ENCODE measurements around the gene RNFT2. TPM values are rescaled to one million over a fixed set of nuclear protein-coding genes. Genes with fewer than 3 reads are reported as not detected.

Gene RNFT2
- polyA plus RNA-seq, 2 donors, result 0.09 to 0.28 TPM

DNA sequence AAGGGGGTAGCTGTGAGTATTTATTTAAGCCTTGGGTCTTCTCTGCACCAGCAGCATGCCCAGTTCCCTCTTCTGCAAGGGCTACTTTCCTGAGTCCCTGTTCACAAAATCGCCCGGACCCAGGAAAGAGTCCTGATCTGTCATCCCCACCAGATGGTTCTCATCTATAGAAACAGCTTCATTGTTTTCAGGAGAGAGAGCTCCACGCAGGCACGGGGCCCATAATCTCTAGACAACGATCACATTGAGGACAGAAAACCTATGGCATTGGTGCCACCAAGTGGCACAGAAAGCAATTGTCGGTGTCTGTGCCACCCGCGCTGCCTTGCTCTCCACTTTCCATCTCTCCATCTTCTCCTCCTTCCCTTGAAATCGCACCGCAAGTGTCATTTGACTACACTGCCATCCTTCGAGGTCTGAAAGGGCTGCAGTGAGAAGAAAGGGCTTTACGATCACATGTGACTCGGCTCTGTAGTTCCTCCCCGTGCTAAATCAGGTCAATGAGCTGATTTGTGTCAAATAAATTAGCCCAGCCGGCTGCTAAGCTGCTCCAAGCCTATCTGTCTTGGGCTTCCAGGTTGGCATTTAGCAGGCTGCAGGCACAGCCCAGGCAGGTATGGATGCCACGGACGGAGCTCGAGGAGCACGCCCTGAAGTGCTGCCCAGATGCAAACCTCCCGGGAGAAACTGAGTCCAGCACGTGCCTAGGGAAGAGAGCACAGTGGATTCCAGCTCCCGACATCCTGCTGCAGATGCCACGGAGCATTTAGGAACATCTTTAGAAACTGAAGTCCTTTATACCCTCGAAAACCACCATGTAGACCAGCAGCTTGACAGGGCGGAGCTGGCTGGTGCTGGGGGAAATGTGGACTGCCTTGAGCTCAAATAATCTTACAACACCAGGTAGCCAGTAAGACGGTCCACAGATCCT lies 29.0 kb upstream of the RNFT2 start:
- H3K4me3 ChIP-seq (ENCODE audit: low read depth in 1 of 2, low read length in 2 of 2), result no peak overlapping the region
- no peaks in the 10 kb centered on the region for H3K36me3 ChIP-seq (ENCODE audit: control insufficient read depth in 2 of 2, insufficient read depth in 2 of 2, low read length in 1 of 2)
- 22 to 23% methylated on average over 26 of the region's 26 CpGs for WGBS, 2 donors
- H3K9me3 ChIP-seq (ENCODE audit: control insufficient read depth in 2 of 2, insufficient read depth in 1 of 2, low read depth in 1 of 2, low read length in 1 of 2), result no peaks in the 10 kb centered on the region
- H3K4me1 ChIP-seq (ENCODE audit: control insufficient read depth in 2 of 2, insufficient read depth in 2 of 2, low read length in 1 of 2), result peaks cover 2 to 6% of the 10 kb centered on the region in 2 donors
- H3K27me3 ChIP-seq (ENCODE audit: control insufficient read depth in 1 of 2, insufficient read depth in 2 of 2, low read length in 2 of 2), result no peaks in the 10 kb centered on the region
- no peak overlapping the region for H3K27ac ChIP-seq (ENCODE audit: low read depth in 2 of 2, low read length in 1 of 2)

DNA sequence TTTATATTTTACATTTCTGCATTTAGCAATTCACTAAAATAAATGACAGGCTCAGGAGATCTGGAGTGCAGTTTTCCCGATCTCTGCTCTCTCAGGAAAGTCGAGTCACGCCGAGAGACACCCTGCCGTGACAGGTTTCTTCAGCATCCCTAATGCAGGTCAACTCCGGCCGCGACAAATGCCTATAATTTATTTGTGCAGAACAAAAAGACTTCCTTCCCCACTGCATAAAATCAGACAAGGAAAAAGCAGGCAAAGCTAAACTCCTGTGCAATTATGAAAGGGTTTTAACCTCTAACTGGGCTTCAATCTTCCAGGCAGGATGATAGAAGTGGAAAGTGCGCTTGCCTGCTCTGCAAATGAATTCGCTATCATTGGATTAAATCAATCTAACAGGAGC lies 28.3 kb upstream of the RNFT2 start:
- 75 to 79% methylated on average over 10 of the region's 10 CpGs for WGBS, 2 donors
- H3K36me3 ChIP-seq (ENCODE audit: control insufficient read depth in 2 of 2, insufficient read depth in 2 of 2, low read length in 1 of 2), result no peaks in the 10 kb centered on the region
- H3K27me3 ChIP-seq (ENCODE audit: control insufficient read depth in 1 of 2, insufficient read depth in 2 of 2, low read length in 2 of 2), result no peaks in the 10 kb centered on the region
- H3K27ac ChIP-seq (ENCODE audit: low read depth in 2 of 2, low read length in 1 of 2), result no peak overlapping the region
- H3K4me1 ChIP-seq (ENCODE audit: control insufficient read depth in 2 of 2, insufficient read depth in 2 of 2, low read length in 1 of 2), result peaks cover 2 to 6% of the 10 kb centered on the region in 2 donors
- no peak overlapping the region for H3K4me3 ChIP-seq (ENCODE audit: low read depth in 1 of 2, low read length in 2 of 2)
- H3K9me3 ChIP-seq (ENCODE audit: control insufficient read depth in 2 of 2, insufficient read depth in 1 of 2, low read depth in 1 of 2, low read length in 1 of 2), result no peaks in the 10 kb centered on the region

DNA sequence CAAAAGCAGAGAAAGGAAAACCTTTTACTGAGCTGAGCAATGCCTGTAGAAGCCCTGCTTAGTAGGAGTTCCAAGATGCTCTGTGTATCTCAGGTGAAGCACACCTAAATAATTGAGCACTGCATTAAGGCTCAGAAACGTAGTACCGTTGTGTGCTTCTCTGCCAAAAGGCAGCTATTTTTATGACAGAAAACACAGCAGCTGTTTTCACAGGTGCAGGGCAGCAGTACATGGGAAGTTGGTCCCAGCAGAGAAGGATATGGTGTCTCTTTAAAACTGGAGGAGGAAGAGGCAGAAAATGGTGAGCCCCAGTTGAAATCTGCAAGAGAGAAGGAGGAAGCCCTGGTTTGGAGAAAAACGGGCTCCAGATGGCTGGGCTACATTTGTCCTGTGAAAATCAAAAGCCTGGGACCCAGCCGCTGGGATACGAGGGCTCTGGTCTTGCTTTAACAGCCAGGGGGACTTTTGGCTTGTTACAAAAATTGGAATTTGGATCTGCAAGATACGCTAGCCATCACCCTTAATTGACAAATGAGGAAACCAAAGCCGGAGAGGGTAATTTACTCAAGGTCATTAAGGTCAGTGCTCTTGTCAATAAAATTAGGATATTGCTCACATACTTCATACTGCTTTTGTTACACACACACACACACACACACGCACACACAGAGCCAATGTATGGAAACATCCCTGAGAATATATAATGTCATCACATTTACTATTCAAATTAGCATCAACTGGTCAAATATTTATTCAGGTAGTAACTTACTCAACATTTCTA lies 27.6 kb upstream of the RNFT2 start:
- H3K9me3 ChIP-seq (ENCODE audit: control insufficient read depth in 2 of 2, insufficient read depth in 1 of 2, low read depth in 1 of 2, low read length in 1 of 2), result no peaks in the 10 kb centered on the region
- H3K4me3 ChIP-seq (ENCODE audit: low read depth in 1 of 2, low read length in 2 of 2), result no peak overlapping the region
- H3K4me1 ChIP-seq (ENCODE audit: control insufficient read depth in 2 of 2, insufficient read depth in 2 of 2, low read length in 1 of 2), result peaks cover 2 to 6% of the 10 kb centered on the region in 2 donors
- WGBS, 2 donors, result 52 to 64% methylated on average over 8 of the region's 8 CpGs
- no peaks in the 10 kb centered on the region for H3K36me3 ChIP-seq (ENCODE audit: control insufficient read depth in 2 of 2, insufficient read depth in 2 of 2, low read length in 1 of 2)
- no peaks in the 10 kb centered on the region for H3K27me3 ChIP-seq (ENCODE audit: control insufficient read depth in 1 of 2, insufficient read depth in 2 of 2, low read length in 2 of 2)
- no peak overlapping the region for H3K27ac ChIP-seq (ENCODE audit: low read depth in 2 of 2, low read length in 1 of 2)

DNA sequence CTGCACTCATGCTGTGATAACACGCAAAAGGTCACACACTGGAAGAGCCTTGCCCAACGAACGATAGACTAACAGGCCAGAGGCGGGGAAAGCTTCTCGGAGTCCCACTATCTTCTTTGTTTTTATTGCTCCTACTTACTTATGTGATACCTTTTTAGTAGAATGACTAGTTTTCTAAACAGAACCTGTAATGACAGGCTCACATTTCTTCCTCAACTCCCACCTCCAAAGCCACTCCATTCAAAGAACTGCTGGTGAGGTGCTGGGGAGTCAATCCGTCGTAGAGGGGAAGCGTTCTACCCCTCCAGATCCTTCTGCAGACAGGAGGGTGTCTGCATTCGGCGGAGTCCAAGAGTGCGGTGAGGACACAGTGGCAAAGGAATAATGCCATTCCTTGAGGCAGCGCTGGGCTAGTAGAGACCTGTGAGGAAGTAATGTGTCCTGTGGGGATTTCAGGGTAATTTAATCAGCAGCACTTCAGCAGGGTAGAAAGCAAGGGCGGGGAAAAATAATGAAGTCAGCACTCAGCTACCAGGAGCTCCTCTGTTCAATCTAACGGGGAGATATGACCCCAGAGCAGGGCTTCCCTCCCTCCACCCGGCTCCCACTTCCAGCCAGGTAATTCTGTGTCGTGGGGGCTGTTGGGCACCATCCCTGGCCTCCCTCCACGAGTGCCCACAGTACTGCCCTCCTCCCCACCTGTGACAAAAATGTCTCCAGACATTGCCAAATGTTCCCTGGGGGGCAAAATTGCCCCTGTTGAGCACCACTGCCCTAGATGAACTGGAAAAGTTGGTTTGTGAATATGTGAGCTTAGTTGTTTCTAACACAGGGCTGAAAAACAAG lies 25.4 kb upstream of the RNFT2 start:
- peaks cover 2 to 6% of the 10 kb centered on the region in 2 donors for H3K4me1 ChIP-seq (ENCODE audit: control insufficient read depth in 2 of 2, insufficient read depth in 2 of 2, low read length in 1 of 2)
- peak overlapping the region in 1 of 2 donors; percentile 58 for H3K27ac ChIP-seq (ENCODE audit: low read depth in 2 of 2, low read length in 1 of 2)
- no peaks in the 10 kb centered on the region for H3K27me3 ChIP-seq (ENCODE audit: control insufficient read depth in 1 of 2, insufficient read depth in 2 of 2, low read length in 2 of 2)
- 52 to 64% methylated on average over 17 of the region's 17 CpGs for WGBS, 2 donors
- no peaks in the 10 kb centered on the region for H3K9me3 ChIP-seq (ENCODE audit: control insufficient read depth in 2 of 2, insufficient read depth in 1 of 2, low read depth in 1 of 2, low read length in 1 of 2)
- no peaks in the 10 kb centered on the region for H3K36me3 ChIP-seq (ENCODE audit: control insufficient read depth in 2 of 2, insufficient read depth in 2 of 2, low read length in 1 of 2)
- no peak overlapping the region for H3K4me3 ChIP-seq (ENCODE audit: low read depth in 1 of 2, low read length in 2 of 2)

DNA sequence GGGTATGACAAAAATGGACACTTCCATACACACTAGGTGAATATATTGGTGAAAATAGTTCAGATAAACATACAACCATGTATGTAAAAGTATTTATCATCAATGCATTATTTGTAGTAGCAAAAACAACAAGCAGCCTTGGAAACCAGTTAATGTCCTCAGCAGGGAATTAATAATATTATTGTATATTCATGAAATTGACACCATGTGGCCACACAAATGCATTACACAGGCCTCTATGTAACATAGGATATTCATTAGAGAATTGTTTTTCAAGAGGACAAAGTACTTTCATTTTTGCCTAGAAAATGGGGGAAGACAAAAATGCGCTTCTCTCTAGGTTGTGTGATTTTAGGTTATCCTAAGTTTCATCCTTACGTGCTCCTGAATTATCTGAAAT lies 24.6 kb upstream of the RNFT2 start:
- H3K9me3 ChIP-seq (ENCODE audit: control insufficient read depth in 2 of 2, insufficient read depth in 1 of 2, low read depth in 1 of 2, low read length in 1 of 2), result no peaks in the 10 kb centered on the region
- no peaks in the 10 kb centered on the region for H3K27me3 ChIP-seq (ENCODE audit: control insufficient read depth in 1 of 2, insufficient read depth in 2 of 2, low read length in 2 of 2)
- H3K36me3 ChIP-seq (ENCODE audit: control insufficient read depth in 2 of 2, insufficient read depth in 2 of 2, low read length in 1 of 2), result no peaks in the 10 kb centered on the region
- 96 to 97% methylated on average over 2 of the region's 2 CpGs for WGBS, 2 donors
- no peak overlapping the region for H3K27ac ChIP-seq (ENCODE audit: low read depth in 2 of 2, low read length in 1 of 2)
- H3K4me1 ChIP-seq (ENCODE audit: control insufficient read depth in 2 of 2, insufficient read depth in 2 of 2, low read length in 1 of 2), result peaks cover 2 to 6% of the 10 kb centered on the region in 2 donors
- H3K4me3 ChIP-seq (ENCODE audit: low read depth in 1 of 2, low read length in 2 of 2), result no peak overlapping the region

DNA sequence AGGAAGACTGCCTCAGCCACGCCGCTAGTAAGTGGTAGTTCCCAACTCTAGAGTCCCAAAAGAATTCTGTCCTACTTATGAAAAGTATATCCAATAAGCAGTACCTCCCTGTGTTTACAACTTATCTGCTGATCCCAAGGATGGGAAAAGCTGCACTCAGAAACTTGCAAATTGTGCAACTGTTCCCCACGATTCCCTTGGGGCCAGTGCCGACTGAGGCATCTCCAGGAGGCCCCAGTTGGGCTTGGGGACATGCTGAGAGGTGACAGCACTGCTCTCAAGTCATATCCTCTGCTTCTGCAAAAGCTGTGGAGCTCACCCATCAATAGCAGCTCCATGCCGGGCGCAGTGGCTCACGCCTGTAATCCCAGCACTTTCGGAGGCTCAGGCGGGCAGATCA lies 23.9 kb upstream of the RNFT2 start:
- Histone ChIP-seq H3K4me1 (ENCODE audit: control insufficient read depth in 2 of 2, insufficient read depth in 2 of 2, low read length in 1 of 2) (peaks cover 2 to 6% of the 10 kb centered on the region in 2 donors), H3K27me3 (ENCODE audit: control insufficient read depth in 1 of 2, insufficient read depth in 2 of 2, low read length in 2 of 2) (no peaks in the 10 kb centered on the region), H3K4me3 (ENCODE audit: low read depth in 1 of 2, low read length in 2 of 2) (no peak overlapping the region), H3K9me3 (ENCODE audit: control insufficient read depth in 2 of 2, insufficient read depth in 1 of 2, low read depth in 1 of 2, low read length in 1 of 2) (no peaks in the 10 kb centered on the region), H3K27ac (ENCODE audit: low read depth in 2 of 2, low read length in 1 of 2) (no peak overlapping the region), H3K36me3 (ENCODE audit: control insufficient read depth in 2 of 2, insufficient read depth in 2 of 2, low read length in 1 of 2) (no peaks in the 10 kb centered on the region)
- WGBS, 2 donors, result 87 to 93% methylated on average over 9 of the region's 9 CpGs

DNA sequence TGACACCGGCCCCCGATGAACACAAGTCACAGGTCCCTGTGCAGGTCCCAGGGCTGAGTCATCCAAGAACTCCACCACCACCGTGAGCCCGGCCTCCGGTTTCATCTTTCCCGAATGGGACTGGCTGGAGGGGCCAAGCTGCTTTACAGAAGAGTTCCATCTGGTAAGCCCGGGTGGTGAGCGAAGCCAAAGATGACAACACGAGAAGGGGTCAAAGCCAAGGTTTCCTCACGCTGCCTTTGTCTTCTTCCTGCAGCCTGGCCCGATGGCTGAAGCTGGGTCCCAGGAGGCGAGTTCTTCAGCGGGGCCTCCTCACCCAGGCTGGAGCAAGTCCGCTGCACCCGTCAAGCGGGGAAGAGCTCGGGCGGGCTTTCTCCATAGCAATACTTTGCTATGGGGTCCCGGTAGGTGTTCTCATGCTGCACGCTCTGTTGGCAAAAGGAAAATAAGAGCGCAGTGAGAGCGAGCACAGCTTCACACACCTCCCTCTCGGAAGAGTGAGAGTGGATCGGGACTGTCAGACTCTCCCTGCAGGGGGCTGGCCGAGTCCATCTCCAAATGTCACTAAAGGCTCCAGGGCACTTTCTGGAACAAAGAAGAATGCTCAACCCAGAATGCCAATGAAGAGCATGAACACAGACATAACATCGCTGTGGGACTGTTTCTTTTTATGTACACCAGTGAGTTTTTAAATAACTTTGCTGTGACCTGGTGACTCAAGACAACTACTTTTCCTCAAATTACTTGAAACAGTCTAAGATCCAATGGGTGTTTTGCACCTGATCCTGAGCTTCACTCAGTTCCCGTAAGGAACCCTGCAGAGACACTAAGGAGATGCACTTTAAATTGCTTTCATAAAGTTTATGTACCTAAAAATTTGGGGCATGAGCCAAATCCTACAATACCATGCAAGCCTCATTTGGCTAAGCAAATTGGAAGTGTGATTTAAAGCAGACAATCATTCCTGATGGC lies 20.4 kb upstream of the RNFT2 start:
- Histone ChIP-seq H3K27ac (ENCODE audit: low read depth in 2 of 2, low read length in 1 of 2) (no peak overlapping the region), H3K9me3 (ENCODE audit: control insufficient read depth in 2 of 2, insufficient read depth in 1 of 2, low read depth in 1 of 2, low read length in 1 of 2) (no peaks in the 10 kb centered on the region), H3K4me1 (ENCODE audit: control insufficient read depth in 2 of 2, insufficient read depth in 2 of 2, low read length in 1 of 2) (peaks cover 2 to 10% of the 10 kb centered on the region in 2 donors), H3K27me3 (ENCODE audit: control insufficient read depth in 1 of 2, insufficient read depth in 2 of 2, low read length in 2 of 2) (no peaks in the 10 kb centered on the region), H3K36me3 (ENCODE audit: control insufficient read depth in 2 of 2, insufficient read depth in 2 of 2, low read length in 1 of 2) (peaks cover 3 to 7% of the 10 kb centered on the region in 2 donors), H3K4me3 (ENCODE audit: low read depth in 1 of 2, low read length in 2 of 2) (no peak overlapping the region)
- 73 to 83% methylated on average over 27 of the region's 27 CpGs for WGBS, 2 donors

DNA sequence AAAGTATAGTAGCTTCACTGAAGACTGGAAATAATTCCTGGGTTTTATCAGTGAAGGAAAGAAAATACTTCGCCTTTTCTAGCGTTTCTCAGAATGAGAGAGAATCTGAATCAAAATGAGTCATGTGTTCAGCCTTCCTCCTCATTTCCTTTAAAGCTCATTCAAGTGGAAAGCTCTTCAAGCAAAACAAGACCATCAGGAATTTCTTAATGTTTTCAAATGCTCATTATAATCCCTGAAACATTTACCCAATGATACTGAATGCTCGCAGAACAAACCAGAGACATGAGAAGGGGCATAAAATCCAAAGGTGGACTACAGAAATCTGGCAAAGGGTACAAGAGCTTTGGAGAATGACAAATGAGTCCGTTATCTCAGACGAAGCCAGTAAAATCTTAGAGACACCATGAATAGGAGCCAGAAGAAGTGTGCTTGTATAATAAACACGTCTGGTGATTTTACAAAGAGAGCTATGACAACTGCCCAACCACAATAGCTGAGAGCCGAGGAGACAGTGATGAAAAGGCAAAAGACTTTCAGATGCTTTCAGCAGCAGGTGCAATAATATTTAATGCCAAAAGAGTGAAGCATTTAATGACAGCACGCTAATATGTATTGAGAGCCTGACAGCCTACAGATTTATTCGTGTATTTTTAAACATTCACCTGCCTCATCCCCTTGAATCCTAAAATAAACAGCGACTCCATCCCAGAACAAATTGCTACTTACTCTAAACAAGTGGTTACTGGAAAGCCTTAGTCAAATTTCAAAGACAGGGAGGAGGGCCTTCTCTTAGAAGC lies 19.3 kb upstream of the RNFT2 start:
- Histone ChIP-seq H3K27me3 (ENCODE audit: control insufficient read depth in 1 of 2, insufficient read depth in 2 of 2, low read length in 2 of 2) (no peaks in the 10 kb centered on the region), H3K4me3 (ENCODE audit: low read depth in 1 of 2, low read length in 2 of 2) (no peak overlapping the region), H3K9me3 (ENCODE audit: control insufficient read depth in 2 of 2, insufficient read depth in 1 of 2, low read depth in 1 of 2, low read length in 1 of 2) (no peaks in the 10 kb centered on the region), H3K36me3 (ENCODE audit: control insufficient read depth in 2 of 2, insufficient read depth in 2 of 2, low read length in 1 of 2) (peaks cover 5 to 7% of the 10 kb centered on the region in 2 donors), H3K27ac (ENCODE audit: low read depth in 2 of 2, low read length in 1 of 2) (peak overlapping the region; percentile 29 to 43), H3K4me1 (ENCODE audit: control insufficient read depth in 2 of 2, insufficient read depth in 2 of 2, low read length in 1 of 2) (peaks cover 2 to 8% of the 10 kb centered on the region in 2 donors)
- 34 to 52% methylated on average over 10 of the region's 10 CpGs for WGBS, 2 donors
